ENCODE data around the gene PARP1.

DNA sequence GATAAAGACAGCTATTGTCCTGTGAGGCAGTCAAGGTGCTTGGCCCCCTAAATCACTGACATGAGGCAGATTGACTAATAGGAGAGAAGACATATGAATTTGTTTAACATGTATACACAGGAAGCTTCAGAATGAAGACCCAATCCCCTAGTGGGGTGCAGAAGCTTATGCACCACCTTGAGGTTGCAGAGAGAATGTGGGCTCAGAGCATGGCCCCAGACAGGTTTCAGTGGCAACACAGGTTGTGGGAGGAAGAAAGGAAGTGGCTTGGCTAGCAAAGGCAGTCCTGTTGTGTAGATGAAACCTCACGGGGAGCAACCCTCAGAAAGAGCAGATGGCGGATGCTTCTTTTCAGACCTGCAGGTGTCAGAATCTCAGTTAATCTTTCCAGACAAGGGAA is 37.0 kb upstream of the PARP1 start:
- TF ChIP-seq, protein P1, sequence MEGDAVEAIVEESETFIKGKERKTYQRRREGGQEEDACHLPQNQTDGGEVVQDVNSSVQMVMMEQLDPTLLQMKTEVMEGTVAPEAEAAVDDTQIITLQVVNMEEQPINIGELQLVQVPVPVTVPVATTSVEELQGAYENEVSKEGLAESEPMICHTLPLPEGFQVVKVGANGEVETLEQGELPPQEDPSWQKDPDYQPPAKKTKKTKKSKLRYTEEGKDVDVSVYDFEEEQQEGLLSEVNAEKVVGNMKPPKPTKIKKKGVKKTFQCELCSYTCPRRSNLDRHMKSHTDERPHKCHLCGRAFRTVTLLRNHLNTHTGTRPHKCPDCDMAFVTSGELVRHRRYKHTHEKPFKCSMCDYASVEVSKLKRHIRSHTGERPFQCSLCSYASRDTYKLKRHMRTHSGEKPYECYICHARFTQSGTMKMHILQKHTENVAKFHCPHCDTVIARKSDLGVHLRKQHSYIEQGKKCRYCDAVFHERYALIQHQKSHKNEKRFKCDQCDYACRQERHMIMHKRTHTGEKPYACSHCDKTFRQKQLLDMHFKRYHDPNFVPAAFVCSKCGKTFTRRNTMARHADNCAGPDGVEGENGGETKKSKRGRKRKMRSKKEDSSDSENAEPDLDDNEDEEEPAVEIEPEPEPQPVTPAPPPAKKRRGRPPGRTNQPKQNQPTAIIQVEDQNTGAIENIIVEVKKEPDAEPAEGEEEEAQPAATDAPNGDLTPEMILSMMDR (conservative IDR thresholded peaks at IDR 0.05) = no peak
- no peak for TF ChIP-seq EZH2 (IDR thresholded peaks at IDR 0.05; ENCODE audit: low read depth)

Data from PC-9 (cell line).